HG02840 (cell line): ENCODE results near the gene PPP1R13B.

Experiments
- ATAC-seq: cut with Tn5 transposase; IDR thresholded peaks from one replicate; pipeline ENCODE4 v1.9.1; 2021; ENCODE audit warnings: mild to moderate bottlenecking, moderate library complexity, moderate number of reproducible peaks; ENCODE audit not compliant: unreplicated experiment, low FRiP score

The PPP1R13B gene

GRCh38 chr14:103734081-103734888 is 113.1 kb downstream of the PPP1R13B start:
- ATAC-seq: no peak

GRCh38 chr14:103733651-103734050 is 113.7 kb downstream of the PPP1R13B start:
- ATAC-seq: no peak

GRCh38 chr14:103732868-103733620 is 114.3 kb downstream of the PPP1R13B start:
- ATAC-seq: no peak

GRCh38 chr14:103731916-103732867 is 115.2 kb downstream of the PPP1R13B start:
- ATAC-seq: no peak

GRCh38 chr14:103731481-103731880 is 115.9 kb downstream of the PPP1R13B start:
- ATAC-seq: no peak

GRCh38 chr14:103730490-103731035 is 116.8 kb downstream of the PPP1R13B start:
- no peak for ATAC-seq

GRCh38 chr14:103729496-103730448 is 117.6 kb downstream of the PPP1R13B start:
- ATAC-seq: no peak

- ATAC-seq: no peak
Measured at GRCh38 chr14:103728721-103729120, 118.7 kb downstream of the PPP1R13B start.

- no peak for ATAC-seq
Measured at GRCh38 chr14:103728141-103728540, 119.2 kb downstream of the PPP1R13B start.

- ATAC-seq: no peak
Measured at GRCh38 chr14:103727313-103727980, 119.9 kb downstream of the PPP1R13B start.

GRCh38 chr14:103726474-103726873 is 120.9 kb downstream of the PPP1R13B start:
- no peak for ATAC-seq

- no peak for ATAC-seq
Measured at GRCh38 chr14:103725739-103726395, 121.5 kb downstream of the PPP1R13B start.

- ATAC-seq: no peak
Measured at GRCh38 chr14:103725001-103725682, 122.2 kb downstream of the PPP1R13B start.

GRCh38 chr14:103724116-103724515 is 123.3 kb downstream of the PPP1R13B start:
- no peak for ATAC-seq

- ATAC-seq: no peak
Measured at GRCh38 chr14:103723748-103724081, 123.7 kb downstream of the PPP1R13B start.

GRCh38 chr14:103721334-103722120 is 125.8 kb downstream of the PPP1R13B start:
- no peak for ATAC-seq

- ATAC-seq: no peak
Measured at GRCh38 chr14:103719751-103720150, 127.6 kb downstream of the PPP1R13B start.
